GM18508 (cell line): ENCODE results near the gene MT1M.
"Not testable (repeated sequence)": the region's sequence is repeated elsewhere in the genome, so short reads cannot be mapped to it uniquely, and the experiment has no call there.

Experiments used
- ATAC-seq: cut with Tn5 transposase; IDR thresholded peaks from one replicate; pipeline ENCODE4 v1.9.1; 2021; ENCODE audit warnings: moderate number of reproducible peaks; ENCODE audit not compliant: insufficient read depth, unreplicated experiment

Gene MT1M

GRCh38 chr16:56632156-56632847 lies at the start of gene MT1M:
TSS of gene MT1M (plus strand) at chr16:56632659. CDS start at chr16:56632732, 73 bp downstream.
- no peak for ATAC-seq

- ATAC-seq: not testable (repeated sequence)
Measured at GRCh38 chr16:56582911-56583310, 49.5 kb upstream of the MT1M start.

- ATAC-seq: no peak
Measured at GRCh38 chr16:56583351-56584168, 48.9 kb upstream of the MT1M start.

- no peak for ATAC-seq
Measured at GRCh38 chr16:56584276-56584675, 48.2 kb upstream of the MT1M start.

- ATAC-seq: no peak
Measured at GRCh38 chr16:56588781-56589140, 43.7 kb upstream of the MT1M start.

- no peak for ATAC-seq
Measured at GRCh38 chr16:56589141-56590039, 43.1 kb upstream of the MT1M start, which contains the start of gene MT3. TSS of gene MT3 (plus strand) at chr16:56589528. CDS start at chr16:56589591, 63 bp downstream.

- no peak for ATAC-seq
Measured at GRCh38 chr16:56591377-56592060, 40.9 kb upstream of the MT1M start.

GRCh38 chr16:56593573-56594291 lies 38.7 kb upstream of the MT1M start:
- no peak for ATAC-seq

- ATAC-seq: no peak
Measured at GRCh38 chr16:56594292-56594619, 38.2 kb upstream of the MT1M start.

- ATAC-seq: no peak
Measured at GRCh38 chr16:56600398-56600999, 32.0 kb upstream of the MT1M start.

- no peak for ATAC-seq
Measured at GRCh38 chr16:56601325-56601724, 31.1 kb upstream of the MT1M start.

- ATAC-seq: no peak
Measured at GRCh38 chr16:56603589-56603988, 28.9 kb upstream of the MT1M start.

- ATAC-seq: no peak
Measured at GRCh38 chr16:56604966-56605365, 27.5 kb upstream of the MT1M start.

- no peak for ATAC-seq
Measured at GRCh38 chr16:56605475-56605874, 27.0 kb upstream of the MT1M start.

GRCh38 chr16:56606071-56606475 lies 26.4 kb upstream of the MT1M start:
- no peak for ATAC-seq

- no peak for ATAC-seq
Measured at GRCh38 chr16:56606476-56607108, 25.9 kb upstream of the MT1M start.

- ATAC-seq: no peak
Measured at GRCh38 chr16:56607109-56607618, 25.3 kb upstream of the MT1M start.

GRCh38 chr16:56607675-56608042 lies 24.8 kb upstream of the MT1M start:
- no peak for ATAC-seq
